ENCODE data around the gene NYNRIN. TPM values are rescaled to one million over a fixed set of nuclear protein-coding genes. Genes with fewer than 3 reads are reported as not detected.

The NYNRIN gene
- total RNA-seq, 2 experiments from 2014 or later = 0.23 to 0.35 TPM

GRCh38 chr14:24401810-24402702 lies 3.3 kb downstream of the NYNRIN start:
- H3K4me1 Mint-ChIP-seq = peaks cover 5% of the 10 kb centered on the region
- DNase-seq = no peak
- H3K36me3 Mint-ChIP-seq (ENCODE audit: low read depth) = no peaks in the 10 kb centered on the region
- H3K27ac Mint-ChIP-seq = no peak overlapping the region
- POLR2A ChIA-PET = no interaction called here
- peaks cover 51% of the 10 kb centered on the region for H3K27me3 Mint-ChIP-seq
- CTCF ChIA-PET = interaction anchor here (1.3 to 1.5 kb wide), 2 partner anchors 30 to 69 kb away, joined by 3 to 4 read pairs; no protein-coding TSS in a partner anchor
- H3K9me3 Mint-ChIP-seq = no peaks in the 10 kb centered on the region
- no peak overlapping the region for H3K4me3 Mint-ChIP-seq

GRCh38 chr14:24403294-24403998 lies 4.6 kb downstream of the NYNRIN start:
- ChIA-PET CTCF (interaction anchor here (0.6 to 1.8 kb wide), 2 partner anchors 8 to 79 kb away, joined by 3 to 4 read pairs; no protein-coding TSS in a partner anchor), POLR2A (no interaction called here)
- no peak for DNase-seq
- Mint-ChIP-seq H3K4me3 (no peak overlapping the region), H3K27ac (no peak overlapping the region), H3K9me3 (no peaks in the 10 kb centered on the region), H3K4me1 (peaks cover 5% of the 10 kb centered on the region), H3K36me3 (ENCODE audit: low read depth) (no peaks in the 10 kb centered on the region), H3K27me3 (peaks cover 44% of the 10 kb centered on the region)

- ChIA-PET CTCF (interaction anchor here (1.8 kb wide), 1 partner anchor 9 kb away, joined by 4 read pairs; no protein-coding TSS in a partner anchor), POLR2A (no interaction called here)
- no peak for DNase-seq
- H3K27me3 Mint-ChIP-seq = peaks cover 39% of the 10 kb centered on the region
- no peaks in the 10 kb centered on the region for H3K36me3 Mint-ChIP-seq (ENCODE audit: low read depth)
- no peak overlapping the region for H3K27ac Mint-ChIP-seq
- H3K4me3 Mint-ChIP-seq = no peak overlapping the region
- H3K9me3 Mint-ChIP-seq = no peaks in the 10 kb centered on the region
- no peaks in the 10 kb centered on the region for H3K4me1 Mint-ChIP-seq
These were observed 6.0 kb downstream of the NYNRIN start for GRCh38 chr14:24404814-24405213.

- no peaks in the 10 kb centered on the region for H3K36me3 Mint-ChIP-seq (ENCODE audit: low read depth)
- no peaks in the 10 kb centered on the region for H3K9me3 Mint-ChIP-seq
- H3K27ac Mint-ChIP-seq = no peak overlapping the region
- CTCF ChIA-PET = interaction anchor here (1.5 to 2.1 kb wide), 2 partner anchors 10 to 29 kb away, joined by 6 read pairs; no protein-coding TSS in a partner anchor
- H3K4me3 Mint-ChIP-seq = no peak overlapping the region
- POLR2A ChIA-PET = no interaction called here
- no peaks in the 10 kb centered on the region for H3K4me1 Mint-ChIP-seq
- DNase-seq = no peak
- peaks cover 32% of the 10 kb centered on the region for H3K27me3 Mint-ChIP-seq
These were observed 7.6 kb downstream of the NYNRIN start for GRCh38 chr14:24406416-24406815.

GRCh38 chr14:24407608-24408325 lies 9.0 kb downstream of the NYNRIN start:
- Mint-ChIP-seq H3K9me3 (no peaks in the 10 kb centered on the region), H3K4me1 (no peaks in the 10 kb centered on the region), H3K4me3 (no peak overlapping the region), H3K36me3 (ENCODE audit: low read depth) (no peaks in the 10 kb centered on the region), H3K27ac (no peak overlapping the region), H3K27me3 (peaks cover 25% of the 10 kb centered on the region)
- DNase-seq = no peak
- POLR2A ChIA-PET = no interaction called here
- CTCF ChIA-PET = interaction anchor here (0.6 to 2.1 kb wide), 5 partner anchors 11 to 136 kb away, joined by 3 to 6 read pairs (median 3); partner anchors contain the start of gene RABGGTA

GRCh38 chr14:24408764-24409163 lies 10.0 kb downstream of the NYNRIN start:
- Mint-ChIP-seq H3K4me3 (no peak overlapping the region), H3K4me1 (no peaks in the 10 kb centered on the region), H3K36me3 (ENCODE audit: low read depth) (no peaks in the 10 kb centered on the region), H3K9me3 (no peaks in the 10 kb centered on the region), H3K27ac (no peak overlapping the region), H3K27me3 (peaks cover 17% of the 10 kb centered on the region)
- POLR2A ChIA-PET = no interaction called here
- DNase-seq = no peak
- CTCF ChIA-PET = interaction anchor here (1.0 to 1.4 kb wide), 2 partner anchors 32 to 75 kb away, joined by 4 to 6 read pairs; no protein-coding TSS in a partner anchor

- POLR2A ChIA-PET = no interaction called here
- Mint-ChIP-seq H3K4me1 (no peaks in the 10 kb centered on the region), H3K4me3 (no peak overlapping the region)
These were observed 10.4 kb downstream of the NYNRIN start for GRCh38 chr14:24409192-24409591.

GRCh38 chr14:24409956-24410355 lies 11.2 kb downstream of the NYNRIN start:
- H3K9me3 Mint-ChIP-seq = no peaks in the 10 kb centered on the region

More at GRCh38 chr14:24409192-24409591, 10.4 kb downstream of the NYNRIN start:
- Mint-ChIP-seq H3K36me3 (ENCODE audit: low read depth) (no peaks in the 10 kb centered on the region), H3K27me3 (peaks cover 13% of the 10 kb centered on the region), H3K9me3 (no peaks in the 10 kb centered on the region), H3K27ac (no peak overlapping the region)
- DNase-seq = no peak
- CTCF ChIA-PET = interaction anchor here (1.0 to 1.8 kb wide), 3 partner anchors 22 to 76 kb away, joined by 4 to 6 read pairs (median 5); no protein-coding TSS in a partner anchor

GRCh38 chr14:24411443-24412389 lies 12.9 kb downstream of the NYNRIN start:
- Mint-ChIP-seq H3K9me3 (no peaks in the 10 kb centered on the region), H3K27me3 (no peaks in the 10 kb centered on the region), H3K4me3 (no peak overlapping the region), H3K36me3 (ENCODE audit: low read depth) (no peaks in the 10 kb centered on the region), H3K4me1 (no peaks in the 10 kb centered on the region), H3K27ac (no peak overlapping the region)
- ChIA-PET CTCF (interaction anchor here (0.8 to 3.4 kb wide), 5 partner anchors 14 to 78 kb away, joined by 3 to 19 read pairs (median 4); partner anchors contain the start of genes CBLN3 and KHNYN), POLR2A (no interaction called here)
- peak; percentile 42 for DNase-seq

More at GRCh38 chr14:24409956-24410355, 11.2 kb downstream of the NYNRIN start:
- H3K36me3 Mint-ChIP-seq (ENCODE audit: low read depth) = no peaks in the 10 kb centered on the region
- CTCF ChIA-PET = interaction anchor here (1.0 to 1.8 kb wide), 3 partner anchors 22 to 77 kb away, joined by 4 to 6 read pairs (median 5); no protein-coding TSS in a partner anchor
- H3K27me3 Mint-ChIP-seq = peaks cover 5% of the 10 kb centered on the region
- no peaks in the 10 kb centered on the region for H3K4me1 Mint-ChIP-seq
- DNase-seq = no peak
- no peak overlapping the region for H3K27ac Mint-ChIP-seq
- H3K4me3 Mint-ChIP-seq = no peak overlapping the region
- POLR2A ChIA-PET = no interaction called here

GRCh38 chr14:24414077-24414476 lies 15.3 kb downstream of the NYNRIN start:
- Mint-ChIP-seq H3K9me3 (no peaks in the 10 kb centered on the region), H3K27ac (no peak overlapping the region), H3K4me1 (no peaks in the 10 kb centered on the region), H3K4me3 (no peak overlapping the region), H3K27me3 (peaks cover 3% of the 10 kb centered on the region), H3K36me3 (ENCODE audit: low read depth) (no peaks in the 10 kb centered on the region)
- no peak for DNase-seq
- CTCF ChIA-PET = interaction anchor here (0.5 to 3.4 kb wide), 3 partner anchors 17 to 131 kb away, joined by 3 to 19 read pairs (median 3); partner anchors contain the start of genes CBLN3 and KHNYN
- POLR2A ChIA-PET = no interaction called here

- CTCF ChIA-PET = interaction anchor here (1.0 to 3.4 kb wide), 2 partner anchors 16 to 79 kb away, joined by 3 to 19 read pairs; partner anchors contain the start of genes CBLN3 and KHNYN
- Mint-ChIP-seq H3K4me1 (no peaks in the 10 kb centered on the region), H3K27ac (no peak overlapping the region), H3K36me3 (ENCODE audit: low read depth) (no peaks in the 10 kb centered on the region), H3K9me3 (no peaks in the 10 kb centered on the region), H3K4me3 (no peak overlapping the region), H3K27me3 (peaks cover 4% of the 10 kb centered on the region)
- POLR2A ChIA-PET = no interaction called here
- DNase-seq = no peak
These were observed 16.1 kb downstream of the NYNRIN start for GRCh38 chr14:24414732-24415420.

Data from activated CD4-positive, alpha-beta T cell treated with anti-CD3 and anti-CD28 coated beads, Interleukin-2, amount 10 ng/mL, durations not matched to agents 7 days and 5 days (primary cell).